Endothelial cell of umbilical vein (primary cell): ENCODE measurements around the gene NAPA. TPM values are rescaled to one million over a fixed set of nuclear protein-coding genes. Genes with fewer than 3 reads are reported as not detected.

Experiments used
- BruUV-seq: library from RNA; stranded (reverse); fragments of 400-500 nt; replicated peaks from 2 replicates; lab custom pipeline; 2021; lab: Mats Ljungman, UMichigan
- CTCF ChIA-PET: fragments of 300-600, 350-600 bp; sonication (Branson Sonifier 250); formaldehyde crosslinking; loops from one replicate; lab custom pipeline; 2021; ENCODE audit warnings: antibody characterized with exemption, inconsistent platforms; lab: Charles Lee
- POLR2A ChIA-PET: fragments of 300-600, 350-600 bp; sonication (Branson Sonifier 250); formaldehyde crosslinking; loops from one replicate; lab custom pipeline; 2021; ENCODE audit warnings: antibody characterized with exemption, inconsistent platforms; lab: Charles Lee
- DNase-seq: peaks from one replicate; pipeline ENCODE4 v3.0.0-alpha.2; 2011; ENCODE audit warnings: low read depth, low spot score
- FAIRE-seq: peaks from 2 replicates; lab custom pipeline; 2011; peaks lifted over from hg19 to GRCh38; lab: Jason Lieb, UNC
- H2AFZ ChIP-seq: 2 replicates; pipeline ENCODE4 v1.6.0; 2012; ENCODE audit warnings: low read depth, low read length, control low read depth, inconsistent platforms
- H3K27ac ChIP-seq: 2 replicates; pipeline ENCODE4 v1.5.1; 2011; ENCODE audit warnings: low read depth, mild to moderate bottlenecking, control low read depth, low read length, moderate library complexity; ENCODE audit not compliant: insufficient read depth
- H3K27me3 ChIP-seq, 2 experiments: 2 replicates each; pipeline versions ENCODE4 v1.6.0 to v1.6.1; 2011; ENCODE audit warnings: low read length in 2 of 2, mixed read lengths in 1 of 2; ENCODE audit not compliant: control insufficient read depth in 2 of 2, insufficient read depth in 2 of 2
- H3K36me3 ChIP-seq, 2 experiments: 2 replicates in 1 of 2; 3 replicates in 1 of 2; pipeline ENCODE4 v1.5.1; 2011; ENCODE audit warnings: low read length in 2 of 2, mild to moderate bottlenecking in 1 of 2, moderate library complexity in 1 of 2; ENCODE audit not compliant: control insufficient read depth in 2 of 2, insufficient read depth in 2 of 2; ENCODE audit errors: extremely low read depth in 1 of 2
- H3K4me1 ChIP-seq: 3 replicates; pipeline ENCODE4 v1.5.1; 2011; ENCODE audit warnings: mild to moderate bottlenecking, low read length; ENCODE audit not compliant: control insufficient read depth, insufficient read depth; ENCODE audit errors: extremely low read depth
- H3K4me2 ChIP-seq: 2 replicates; pipeline ENCODE4 v1.6.1; 2011; ENCODE audit warnings: low read length, control low read depth, mixed read lengths; ENCODE audit not compliant: insufficient read depth
- H3K4me3 ChIP-seq, 3 experiments: fragments of 200-600 bp in 1 of 3; sonication (generic), shearing (Covaris generic) in 1 of 3; replicated peaks in 1 of 3; 2 replicates each; pipeline ENCODE4 v1.5.1; 2011 to 2016; ENCODE audit warnings: control low read depth in 3 of 3, low read length in 3 of 3, mild to moderate bottlenecking in 2 of 3, inconsistent platforms in 1 of 3, low read depth in 1 of 3, moderate library complexity in 1 of 3; ENCODE audit not compliant: insufficient read depth in 1 of 3
- H3K79me2 ChIP-seq: 2 replicates; pipeline ENCODE4 v1.6.0; 2012; ENCODE audit warnings: low read length, inconsistent platforms; ENCODE audit not compliant: control insufficient read depth, insufficient read depth
- H3K9ac ChIP-seq: replicated peaks from 2 replicates; pipeline ENCODE3; 2011; ENCODE audit warnings: low read length, control low read depth; ENCODE audit not compliant: insufficient read depth; ENCODE audit errors: extremely low read depth
- H3K9me1 ChIP-seq: replicated peaks from 3 replicates; pipeline ENCODE4 v1.6.0; 2011; ENCODE audit warnings: mild to moderate bottlenecking, low read length; ENCODE audit not compliant: control insufficient read depth, insufficient read depth; ENCODE audit errors: extremely low read depth
- H3K9me3 ChIP-seq: replicated peaks from 2 replicates; pipeline ENCODE4 v1.5.1; 2012; ENCODE audit warnings: low read length, inconsistent platforms; ENCODE audit not compliant: control insufficient read depth, insufficient read depth
- H4K20me1 ChIP-seq: replicated peaks from 2 replicates; pipeline ENCODE3; 2011; ENCODE audit warnings: mild to moderate bottlenecking, low read length; ENCODE audit not compliant: control insufficient read depth, insufficient read depth; ENCODE audit errors: extremely low read depth
- CTCF ChIP-seq, 2 donors: IDR thresholded peaks; 1 replicate in 1 of 2; 2 replicates in 1 of 2; pipeline ENCODE4 v1.5.1; 2011; ENCODE audit warnings: low read length in 2 of 2, mild to moderate bottlenecking in 2 of 2, moderate library complexity in 2 of 2, control low read depth in 1 of 2, inconsistent platforms in 1 of 2, low read depth in 1 of 2; ENCODE audit not compliant: insufficient read depth in 1 of 2; ENCODE audit errors: extremely low read depth in 1 of 2
- EZH2 ChIP-seq: IDR thresholded peaks from 2 replicates; pipeline ENCODE4 v1.6.1; 2012; ENCODE audit warnings: borderline replicate concordance, low read depth, mild to moderate bottlenecking, moderate library complexity, low read length, inconsistent platforms; ENCODE audit not compliant: severe bottlenecking
- FOS ChIP-seq: IDR thresholded peaks from 2 replicates; pipeline ENCODE4 v1.6.1; 2011; ENCODE audit warnings: mild to moderate bottlenecking, low read length, moderate library complexity, borderline replicate concordance; ENCODE audit not compliant: insufficient read depth
- GATA2 ChIP-seq: IDR thresholded peaks from 2 replicates; pipeline ENCODE4 v1.7.0; 2011; ENCODE audit warnings: low read depth, mild to moderate bottlenecking, moderate library complexity, mixed read lengths, low read length; ENCODE audit not compliant: insufficient read length, insufficient read depth
- JUN ChIP-seq: IDR thresholded peaks from 2 replicates; pipeline ENCODE4 v1.6.1; 2011; ENCODE audit warnings: borderline replicate concordance, low read depth; ENCODE audit not compliant: insufficient read length, insufficient read depth
- MAX ChIP-seq: IDR thresholded peaks from 2 replicates; pipeline ENCODE4 v1.6.1; 2011; ENCODE audit not compliant: insufficient read depth, insufficient read length
- MYC ChIP-seq: IDR thresholded peaks from one replicate; pipeline ENCODE4 v1.6.1; 2011; ENCODE audit warnings: mild to moderate bottlenecking, low read depth, low read length
- POLR2A ChIP-seq: IDR thresholded peaks from 2 replicates; pipeline ENCODE4 v1.6.1; 2012; ENCODE audit warnings: low read depth, mild to moderate bottlenecking, control low read depth, low read length
- POLR2AphosphoS5 ChIP-seq: IDR thresholded peaks from 2 replicates; pipeline ENCODE4 v1.6.1; 2012; ENCODE audit warnings: low read depth, mild to moderate bottlenecking, control low read depth, low read length, moderate library complexity; ENCODE audit not compliant: insufficient read depth
- dilution Hi-C: fragments of 300-500 bp; cut with MboI; formaldehyde crosslinking; loops from one replicate; pipeline ENCODE4 v1.15.0; 2019; ENCODE audit warnings: low sequenced_read_pairs; ENCODE audit not compliant: extremely low pct_ligation_motif_present
- intact Hi-C: fragments of 100-400 bp; cut with micrococcal nuclease; formaldehyde crosslinking; loops from one replicate; pipeline ENCODE4 v1.10.0; 2022
- polyA plus RNA-seq, 4 experiments: library from polyadenylated mRNA; depleted of rRNA in 3 of 4; stranded (reverse) in 3 of 4; unstranded in 1 of 4; fragments of >200 nt; gene quantifications; 2 replicates each; pipeline versions ENCODE4 v1.2.1 to v1.2.3, GENCODE V29; 2011 to 2012; ENCODE audit warnings: missing spikeins in 1 of 4
- total RNA-seq: library from RNA; stranded (reverse); gene quantifications from 2 replicates; pipeline ENCODE4 v1.2.3, GENCODE V29; 2021

NAPA gene
- total and polyA plus RNA-seq, 2 donors (not counting 3 experiments of a cell fraction or from before 2014, with no cell fraction given), result 107 to 154 TPM

GRCh38 chr19:47520839-47521238 lies 6.0 kb upstream of the NAPA start:
- BruUV-seq, result no TSS peak
- H3K9me3 ChIP-seq, result no peaks in the 10 kb centered on the region
- no peak for FAIRE-seq
- H3K79me2 ChIP-seq, result no peaks in the 10 kb centered on the region
- no peak overlapping the region for H2AFZ ChIP-seq
- POLR2A ChIA-PET, result no interaction called here
- no peak overlapping the region for H3K9ac ChIP-seq
- TF ChIP-seq FOS (no peak), JUN (no peak), MYC (no peak), POLR2A (no peak), POLR2AphosphoS5 (no peak), MAX (no peak), GATA2 (no peak), EZH2 (no peak), CTCF (IDR thresholded peaks at IDR 0.05; ENCODE audit: extremely low read depth in 1 of 2, insufficient read depth in 1 of 2, low read depth in 1 of 2, low read length in 2 of 2) (no peak)
- no peaks in the 10 kb centered on the region for H3K9me1 ChIP-seq
- dilution Hi-C loops, result no loop called here
- no peaks in the 10 kb centered on the region for H3K36me3 ChIP-seq
- no peak overlapping the region for H3K4me2 ChIP-seq
- no peaks in the 10 kb centered on the region for H4K20me1 ChIP-seq
- peaks cover 9% of the 10 kb centered on the region for H3K4me1 ChIP-seq
- no peak overlapping the region for H3K27ac ChIP-seq
- no peak overlapping the region for H3K4me3 ChIP-seq
- DNase-seq, result no peak
- H3K27me3 ChIP-seq, result no peaks in the 10 kb centered on the region
- intact Hi-C loops, result no loop called here
- CTCF ChIA-PET, result interaction anchor here (1.2 to 2.2 kb wide), 5 partner anchors 10 to 178 kb away, joined by 3 to 7 read pairs (median 4); no protein-coding TSS in a partner anchor
